Left renal pelvis (tissue), 4 donors: Measurements from ENCODE around the gene ALDH4A1. TPM values are rescaled to one million over a fixed set of nuclear protein-coding genes. Genes with fewer than 3 reads are reported as not detected.
"Not testable (repeated sequence)": the region's sequence is repeated elsewhere in the genome, so short reads cannot be mapped to it uniquely, and the experiment has no call there.

Experiments used
- DNase-seq, 4 donors: peaks; one replicate each; pipeline ENCODE4 v3.0.0-alpha.2; 2013; ENCODE audit warnings: low read depth in 4 of 4, low spot score in 3 of 4
- polyA plus RNA-seq, 4 donors: library from polyadenylated mRNA; unstranded; fragments of 120-200 nt; gene quantifications; one replicate each; pipeline ENCODE4 v1.2.1, GENCODE V29; 2013; ENCODE audit not compliant: insufficient read length in 4 of 4

The ALDH4A1 gene
- polyA plus RNA-seq, 4 donors: 13.2 to 90.9 (median 57.5) TPM

- DNase-seq: no peak
Measured at GRCh38 chr1:18861590-18861989, 40.8 kb downstream of the ALDH4A1 start.

DNA sequence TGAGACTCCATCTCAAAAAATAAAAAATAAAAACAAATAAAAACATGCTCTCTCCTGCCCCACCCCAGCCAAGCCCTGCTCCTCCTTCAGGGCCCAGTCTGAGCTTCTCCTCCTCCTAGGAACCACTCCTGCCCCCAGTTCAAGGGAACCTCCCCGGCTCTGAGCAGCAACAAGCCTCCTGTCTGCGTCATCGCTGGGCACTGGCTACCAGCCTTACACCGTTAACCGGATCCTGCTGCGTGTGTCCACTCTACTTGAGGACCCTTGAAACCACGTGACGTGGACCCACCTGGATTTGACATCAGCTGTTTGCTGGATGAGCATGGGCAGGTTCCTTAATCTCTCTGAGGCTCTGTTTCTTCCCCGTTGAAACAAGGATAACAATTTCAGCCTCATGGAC lies 41.3 kb downstream of the ALDH4A1 start:
- no peak for DNase-seq

- DNase-seq: no peak
Measured at GRCh38 chr1:18859560-18859959, 42.8 kb downstream of the ALDH4A1 start, which contains the start of gene TAS1R2. TAS1R2 (minus strand) TSS chr1:18859660; CDS start chr1:18859660, 0 bp downstream.

DNA sequence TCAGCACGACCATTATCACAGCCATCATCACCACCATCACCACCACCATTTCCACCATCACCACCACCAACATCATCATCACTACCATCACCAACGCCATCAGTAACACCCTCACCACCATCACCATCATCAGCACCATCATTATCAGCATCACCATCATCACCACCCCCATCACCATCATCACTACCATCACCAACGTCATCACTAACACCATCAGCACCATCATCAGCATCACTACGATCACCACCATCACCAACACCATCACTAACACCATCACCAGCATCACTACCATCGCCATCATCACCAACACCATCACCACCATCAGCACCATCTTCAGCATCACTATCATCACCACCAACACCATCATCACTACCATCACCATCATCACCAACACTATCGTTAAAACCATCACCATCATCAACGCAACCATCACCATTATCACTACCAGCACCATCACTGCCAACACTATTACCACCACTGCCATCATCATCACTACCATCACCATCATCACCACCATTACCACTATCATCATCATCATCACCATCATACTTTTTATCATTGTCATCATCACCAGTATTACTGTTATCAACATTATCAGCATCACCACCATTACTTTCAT lies 44.2 kb downstream of the ALDH4A1 start:
- DNase-seq: no peak

- no peak for DNase-seq
Measured at GRCh38 chr1:18856435-18856834, 45.9 kb downstream of the ALDH4A1 start.

DNA sequence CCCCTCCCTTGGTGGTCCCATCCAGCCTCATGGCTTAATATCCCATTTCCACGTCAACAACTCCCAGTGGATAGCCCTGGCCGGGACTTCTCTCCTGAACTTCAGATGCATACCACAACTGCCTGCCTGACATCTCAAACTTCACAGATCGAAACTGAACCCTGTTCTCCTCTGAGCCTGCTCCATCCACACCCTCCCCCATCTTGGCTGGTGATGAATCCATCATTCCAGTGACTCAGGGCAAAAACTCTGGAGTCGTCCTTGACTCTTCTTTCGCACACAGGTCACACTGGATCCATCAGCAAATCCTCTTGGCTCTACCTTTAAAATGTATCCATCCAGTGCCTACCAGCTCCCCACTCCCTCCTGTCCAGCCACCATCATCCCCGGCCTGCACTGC lies 46.8 kb downstream of the ALDH4A1 start:
- no peak for DNase-seq

GRCh38 chr1:18854331-18855025 lies 47.9 kb downstream of the ALDH4A1 start:
- DNase-seq: no peak

- no peak for DNase-seq
Measured at GRCh38 chr1:18852501-18852900, 49.9 kb downstream of the ALDH4A1 start.

DNA sequence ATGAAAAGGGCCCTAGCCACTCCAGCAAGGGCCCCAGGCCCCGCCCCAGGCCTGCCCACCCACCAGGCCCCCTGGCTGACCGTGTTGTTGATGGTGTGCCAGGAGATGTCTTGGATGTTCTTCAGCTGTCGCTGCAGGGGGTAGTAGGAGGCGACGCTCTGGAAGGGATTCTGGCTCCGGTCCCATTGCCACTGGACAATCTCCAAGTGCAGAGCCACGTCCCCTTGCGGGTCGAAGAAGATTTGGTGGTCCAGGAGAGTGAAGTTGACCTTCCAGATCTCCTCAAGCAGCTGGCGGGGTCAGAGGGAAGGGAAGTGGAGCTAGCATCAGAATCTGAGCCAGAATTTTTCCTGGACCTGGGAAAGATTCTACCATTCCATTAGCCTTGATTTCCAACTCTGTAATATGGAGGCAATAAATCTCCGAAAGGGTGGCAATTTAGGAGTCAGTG lies 53.1 kb downstream of the ALDH4A1 start:
- peak; percentile 21 to 46 (median 31) for DNase-seq

- DNase-seq: not testable (repeated sequence)
Measured at GRCh38 chr1:18847723-18848122, 54.6 kb downstream of the ALDH4A1 start.

- DNase-seq: no peak
Measured at GRCh38 chr1:18840145-18840544, 62.2 kb downstream of the ALDH4A1 start.

- DNase-seq: no peak
Measured at GRCh38 chr1:18836654-18837053, 65.7 kb downstream of the ALDH4A1 start.

DNA sequence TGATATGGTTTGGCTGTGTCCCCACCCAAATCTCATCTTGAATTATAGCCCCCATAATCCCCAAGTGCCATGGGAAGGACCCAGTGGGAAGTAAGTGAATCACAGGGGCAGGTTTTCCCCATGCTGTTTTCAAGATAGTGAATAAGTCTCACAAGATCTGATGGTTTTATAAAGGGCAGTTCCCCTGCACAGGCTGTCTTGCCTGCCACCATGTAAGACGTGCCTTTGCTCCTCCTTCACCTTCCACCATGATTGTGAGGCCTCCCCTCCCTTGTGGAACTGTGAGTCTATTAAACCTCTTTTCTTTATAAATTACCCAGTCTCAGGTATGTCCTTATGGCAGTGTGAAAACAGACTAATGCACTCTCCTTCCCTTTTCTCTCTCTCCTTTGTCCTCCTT lies 70.0 kb downstream of the ALDH4A1 start:
- DNase-seq: not testable (repeated sequence)

DNA sequence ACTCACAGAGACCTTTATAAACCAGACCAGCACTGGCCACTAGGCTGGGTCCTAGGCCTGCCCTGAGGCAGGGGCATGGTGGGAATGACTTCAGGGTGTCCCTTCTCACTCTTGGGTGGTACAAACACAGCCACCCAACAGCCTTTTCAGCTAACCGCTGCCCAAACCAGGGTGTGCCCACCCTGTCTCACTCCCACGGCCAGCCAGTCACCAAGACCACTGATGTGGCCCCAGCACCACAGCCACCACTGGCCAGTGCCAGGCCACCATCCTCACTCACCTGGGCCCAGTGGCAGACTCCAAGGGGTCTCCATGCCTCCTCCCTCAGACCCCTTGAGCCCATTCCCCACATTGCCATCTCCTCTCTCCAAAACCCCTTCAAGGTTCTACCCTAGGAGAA lies 70.7 kb downstream of the ALDH4A1 start:
- DNase-seq: no peak

DNA sequence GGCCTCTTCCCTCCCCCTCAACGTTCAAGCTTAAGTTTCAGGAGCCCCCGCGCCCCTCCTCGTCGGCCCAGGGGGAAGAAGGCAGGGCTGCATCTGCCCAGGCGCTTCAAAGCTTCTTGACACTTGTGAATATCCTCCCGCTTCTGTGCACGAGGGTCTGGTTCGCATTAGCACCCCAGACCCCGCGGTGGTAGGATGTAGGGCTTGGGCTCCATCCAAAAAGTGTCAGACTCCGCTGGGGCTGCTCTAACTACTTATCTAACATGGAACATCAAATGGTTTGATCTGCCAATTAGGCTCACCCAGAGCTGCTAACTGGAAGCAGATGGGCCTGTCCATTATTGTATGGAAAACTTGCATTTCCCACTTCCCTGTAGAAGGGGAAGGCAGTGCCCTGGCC lies 71.8 kb downstream of the ALDH4A1 start:
- DNase-seq: no peak

DNA sequence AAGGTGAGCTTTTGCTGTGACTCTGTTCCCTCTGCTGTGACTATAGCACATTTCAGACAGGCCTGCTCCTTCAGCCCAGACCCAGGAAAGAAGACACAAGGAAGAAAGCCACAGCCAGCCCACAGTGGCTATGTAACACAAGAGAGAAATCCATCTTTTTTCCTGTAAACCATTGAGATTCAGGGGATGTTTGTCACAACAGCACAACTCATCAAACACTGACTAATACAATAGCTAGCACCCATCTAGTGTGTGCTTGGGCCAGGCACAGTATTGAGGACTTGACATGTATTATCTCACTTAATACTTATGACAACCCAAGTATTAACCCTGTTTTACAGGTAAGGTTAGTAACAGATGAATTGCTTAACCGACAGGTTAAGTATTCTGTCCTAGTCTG lies 72.7 kb downstream of the ALDH4A1 start:
- DNase-seq: no peak

- DNase-seq: no peak
Measured at GRCh38 chr1:18828224-18828623, 74.1 kb downstream of the ALDH4A1 start.

DNA sequence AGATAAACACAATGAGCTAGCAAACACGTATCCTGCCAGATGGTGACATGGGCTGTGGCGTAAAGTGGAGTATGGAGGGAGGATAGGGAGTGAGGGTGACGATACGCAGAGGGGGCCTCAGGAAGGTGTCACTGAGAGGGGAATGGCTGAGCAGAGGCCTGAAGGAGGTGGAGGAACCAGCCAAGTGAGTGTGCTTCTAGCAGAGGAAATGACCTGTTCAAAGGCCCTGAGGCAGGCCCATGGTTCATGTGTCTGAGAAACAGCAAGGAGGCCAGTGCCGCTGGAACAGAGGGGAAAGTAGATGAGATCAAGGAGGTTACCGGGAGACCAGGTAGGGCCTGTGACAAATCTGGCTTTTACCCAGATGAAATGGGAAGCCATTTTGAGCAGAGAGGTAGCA lies 78.9 kb downstream of the ALDH4A1 start:
- DNase-seq: no peak
